Panc1 (cell line): Measurements from ENCODE around the gene SCRN1.

Experiments used
- CTCF ChIP-seq: fragments of 450-650 bp; IDR thresholded peaks from 2 replicates; pipeline ENCODE4 v1.5.1; 2017; ENCODE audit warnings: mild to moderate bottlenecking
- REST ChIP-seq, 2 experiments: IDR thresholded peaks; 2 replicates each; pipeline ENCODE4 v1.6.1; 2011 to 2012; ENCODE audit warnings: low read depth in 2 of 2, control low read depth in 1 of 2, low read length in 1 of 2, mild to moderate bottlenecking in 1 of 2, moderate library complexity in 1 of 2; ENCODE audit not compliant: insufficient read depth in 1 of 2

GRCh38 chr7:30027065-30027456 lies 37.5 kb upstream of the SCRN1 start:
- no peak for TF ChIP-seq CTCF
- no peak for TF ChIP-seq REST (IDR thresholded peaks at IDR 0.05; ENCODE audit: insufficient read depth in 1 of 2, low read depth in 2 of 2, low read length in 1 of 2)
